SH-SY5Y (cell line): ENCODE data around the gene ZNF598.

Experiments used
- GATA2 ChIP-seq: IDR thresholded peaks from 2 replicates; pipeline ENCODE4 v1.6.1; 2011; ENCODE audit warnings: mild to moderate bottlenecking, low read depth, low read length
- GATA3 ChIP-seq: IDR thresholded peaks from 2 replicates; pipeline ENCODE4 v1.6.1; 2011; ENCODE audit warnings: low read depth, mild to moderate bottlenecking, low read length, moderate library complexity

GRCh38 chr16:1992704-1993317 lies 16.8 kb downstream of the ZNF598 start:
- TF ChIP-seq GATA3 (no peak), GATA2 (no peak)
